SK-N-SH treated with all-trans-retinoic acid at 6 μM for 48 hours (cell line): Measurements from ENCODE around the gene SLC10A1.

ENCODE experiments used
- ATAC-seq: fragments of 200-7000 bp; cut with Tn5 transposase; 3 replicates; pipeline ENCODE4 v1.9.1; 2020; ENCODE audit warnings: mild to moderate bottlenecking, moderate library complexity
- BACH2 ChIP-seq: fragments of 250-450 bp; sonication (Bioruptor Pico); IDR thresholded peaks from 2 replicates; pipeline ENCODE4 v1.9.0; 2021; ENCODE audit warnings: mild to moderate bottlenecking, borderline replicate concordance
- CSDC2 ChIP-seq: fragments of 250-450 bp; sonication (Bioruptor Pico); IDR thresholded peaks from 2 replicates; pipeline ENCODE4 v1.5.0; 2020; ENCODE audit warnings: mild to moderate bottlenecking, moderate library complexity
- GLIS3 ChIP-seq: fragments of 250-450 bp; sonication (Bioruptor Pico); IDR thresholded peaks from 2 replicates; pipeline ENCODE4 v1.5.0; 2020; ENCODE audit warnings: mild to moderate bottlenecking, moderate library complexity
- ISL1 ChIP-seq: fragments of 250-450 bp; sonication (Bioruptor Pico); IDR thresholded peaks from 2 replicates; pipeline ENCODE4 v2.1.2; 2022; ENCODE audit warnings: mild to moderate bottlenecking, moderate library complexity
- OSR1 ChIP-seq: fragments of 250-450 bp; sonication (Bioruptor Pico); IDR thresholded peaks from 2 replicates; pipeline ENCODE4 v1.8.0; 2022; ENCODE audit warnings: moderate library complexity, mild to moderate bottlenecking, inconsistent platforms
- RARB ChIP-seq: fragments of 250-450 bp; sonication (Bioruptor Pico); IDR thresholded peaks from 2 replicates; pipeline ENCODE4 v1.8.0; 2021; ENCODE audit warnings: mild to moderate bottlenecking, moderate library complexity
- SNAI2 ChIP-seq: fragments of 250-450 bp; sonication (Bioruptor Pico); IDR thresholded peaks from 2 replicates; pipeline ENCODE4 v1.5.0; 2020; ENCODE audit warnings: mild to moderate bottlenecking, moderate library complexity
- TCF4 ChIP-seq: fragments of 250-450 bp; sonication (Bioruptor Pico); IDR thresholded peaks from 2 replicates; pipeline ENCODE4 v1.8.0; 2021; ENCODE audit warnings: mild to moderate bottlenecking, moderate library complexity, borderline replicate concordance
- TOX ChIP-seq: fragments of 250-450 bp; sonication (Bioruptor Pico); IDR thresholded peaks from 2 replicates; pipeline ENCODE4 v1.8.0; 2021; ENCODE audit warnings: mild to moderate bottlenecking, moderate library complexity, borderline replicate concordance
- ZFP3 ChIP-seq: fragments of 250-450 bp; sonication (Bioruptor Pico); IDR thresholded peaks from 2 replicates; pipeline ENCODE4 v1.5.0; 2020; ENCODE audit warnings: mild to moderate bottlenecking, moderate library complexity
- ZFP30 ChIP-seq: fragments of 450-650 bp; formaldehyde crosslinking; IDR thresholded peaks from 2 replicates; pipeline ENCODE4 v1.5.0; 2022; ENCODE audit warnings: mild to moderate bottlenecking, moderate library complexity
- ZNF565 ChIP-seq: fragments of 450-650 bp; formaldehyde crosslinking; conservative IDR thresholded peaks from 2 replicates; pipeline ENCODE4 v1.5.0; 2020; ENCODE audit warnings: low read depth, mild to moderate bottlenecking, moderate library complexity
- ZNF70 ChIP-seq: fragments of 450-650 bp; formaldehyde crosslinking; IDR thresholded peaks from 2 replicates; pipeline ENCODE4 v1.5.0; 2020; ENCODE audit warnings: mild to moderate bottlenecking, moderate library complexity
- ZNF8 ChIP-seq: fragments of 450-650 bp; formaldehyde crosslinking; IDR thresholded peaks from 2 replicates; pipeline ENCODE4 v1.5.0; 2020; ENCODE audit warnings: mild to moderate bottlenecking, moderate library complexity
- TF ChIP-seq, protein P1 (sequence below): fragments of 250-450 bp; sonication (Bioruptor Pico); IDR thresholded peaks from 2 replicates; pipeline ENCODE4 v1.5.0; 2020; ENCODE audit warnings: mild to moderate bottlenecking, moderate library complexity
- TF ChIP-seq, protein P2 (sequence below): fragments of 250-450 bp; sonication (Bioruptor Pico); IDR thresholded peaks from 2 replicates; pipeline ENCODE4 v1.8.0; 2020; ENCODE audit warnings: mild to moderate bottlenecking, moderate library complexity, borderline replicate concordance
- TF ChIP-seq, protein P3 (sequence below): fragments of 250-450 bp; sonication (Bioruptor Pico); IDR thresholded peaks from 2 replicates; pipeline ENCODE4 v1.8.0; 2021; ENCODE audit warnings: low read depth, mild to moderate bottlenecking, moderate library complexity, borderline replicate concordance
- TF ChIP-seq, protein P4 (sequence below): fragments of 250-450 bp; sonication (Bioruptor Pico); IDR thresholded peaks from 2 replicates; pipeline ENCODE4 v1.5.1; 2021; ENCODE audit warnings: mild to moderate bottlenecking, moderate library complexity
- TF ChIP-seq, protein P5 (sequence below): fragments of 250-450 bp; sonication (Bioruptor Pico); IDR thresholded peaks from 2 replicates; pipeline ENCODE4 v1.5.1; 2020; ENCODE audit warnings: low read depth, mild to moderate bottlenecking, moderate library complexity

Gene SLC10A1

DNA sequence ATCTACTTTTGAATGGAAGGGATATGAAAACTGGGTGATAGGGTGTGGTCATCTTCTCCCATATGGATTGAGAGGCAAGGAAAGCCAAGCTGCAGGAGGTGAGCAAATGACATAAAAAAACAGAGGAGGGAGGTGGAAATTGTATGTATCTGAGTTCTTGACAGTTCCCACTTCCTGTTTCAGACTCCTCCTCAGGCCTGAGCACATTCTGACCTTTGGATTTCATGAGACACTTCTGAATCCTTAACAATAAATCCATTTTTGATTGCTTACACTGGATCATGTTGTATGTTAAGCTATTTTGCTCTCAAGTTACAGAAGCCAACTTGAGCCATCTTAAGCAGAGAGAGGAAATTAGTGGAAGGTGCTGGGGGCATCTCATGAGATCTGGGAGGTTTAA, 41.7 kb downstream of the SLC10A1 start (continued):
- TF ChIP-seq, protein P1, sequence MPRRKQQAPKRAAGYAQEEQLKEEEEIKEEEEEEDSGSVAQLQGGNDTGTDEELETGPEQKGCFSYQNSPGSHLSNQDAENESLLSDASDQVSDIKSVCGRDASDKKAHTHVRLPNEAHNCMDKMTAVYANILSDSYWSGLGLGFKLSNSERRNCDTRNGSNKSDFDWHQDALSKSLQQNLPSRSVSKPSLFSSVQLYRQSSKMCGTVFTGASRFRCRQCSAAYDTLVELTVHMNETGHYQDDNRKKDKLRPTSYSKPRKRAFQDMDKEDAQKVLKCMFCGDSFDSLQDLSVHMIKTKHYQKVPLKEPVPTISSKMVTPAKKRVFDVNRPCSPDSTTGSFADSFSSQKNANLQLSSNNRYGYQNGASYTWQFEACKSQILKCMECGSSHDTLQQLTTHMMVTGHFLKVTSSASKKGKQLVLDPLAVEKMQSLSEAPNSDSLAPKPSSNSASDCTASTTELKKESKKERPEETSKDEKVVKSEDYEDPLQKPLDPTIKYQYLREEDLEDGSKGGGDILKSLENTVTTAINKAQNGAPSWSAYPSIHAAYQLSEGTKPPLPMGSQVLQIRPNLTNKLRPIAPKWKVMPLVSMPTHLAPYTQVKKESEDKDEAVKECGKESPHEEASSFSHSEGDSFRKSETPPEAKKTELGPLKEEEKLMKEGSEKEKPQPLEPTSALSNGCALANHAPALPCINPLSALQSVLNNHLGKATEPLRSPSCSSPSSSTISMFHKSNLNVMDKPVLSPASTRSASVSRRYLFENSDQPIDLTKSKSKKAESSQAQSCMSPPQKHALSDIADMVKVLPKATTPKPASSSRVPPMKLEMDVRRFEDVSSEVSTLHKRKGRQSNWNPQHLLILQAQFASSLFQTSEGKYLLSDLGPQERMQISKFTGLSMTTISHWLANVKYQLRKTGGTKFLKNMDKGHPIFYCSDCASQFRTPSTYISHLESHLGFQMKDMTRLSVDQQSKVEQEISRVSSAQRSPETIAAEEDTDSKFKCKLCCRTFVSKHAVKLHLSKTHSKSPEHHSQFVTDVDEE (CRISPR knock-in tag): no peak
- TF ChIP-seq TCF4: no peak
- TF ChIP-seq OSR1 (CRISPR knock-in tag): no peak
- no peak for TF ChIP-seq RARB (CRISPR knock-in tag)
- no peak for TF ChIP-seq GLIS3

DNA sequence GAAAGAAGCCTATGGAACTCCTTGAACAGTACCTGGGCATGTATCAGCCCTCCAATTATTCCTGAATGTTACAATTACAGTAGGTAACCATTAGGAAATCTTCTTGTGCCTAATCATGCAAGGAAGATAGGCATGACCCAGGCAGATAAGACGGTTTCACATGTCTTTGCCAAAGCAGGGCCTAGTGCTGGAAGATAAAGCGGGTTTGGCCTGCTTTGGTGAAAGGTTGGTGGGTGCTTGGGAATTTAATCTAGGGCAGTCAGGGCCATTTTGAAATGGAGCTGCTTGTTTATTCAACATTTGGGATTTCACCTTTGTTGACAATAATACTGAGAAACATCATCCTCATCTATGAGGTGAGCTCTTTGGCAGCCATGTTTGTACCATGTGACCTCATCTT, 42.6 kb downstream of the SLC10A1 start:
- TF ChIP-seq RARB (CRISPR knock-in tag) (no peak), TCF4 (no peak), ZNF565 (no peak), ISL1 (CRISPR knock-in tag) (no peak), OSR1 (CRISPR knock-in tag) (no peak), CSDC2 (CRISPR knock-in tag) (no peak), ZFP3 (CRISPR knock-in tag) (no peak), ZNF70 (no peak), ZNF8 (no peak), SNAI2 (CRISPR knock-in tag) (no peak)
- TF ChIP-seq, protein P2, sequence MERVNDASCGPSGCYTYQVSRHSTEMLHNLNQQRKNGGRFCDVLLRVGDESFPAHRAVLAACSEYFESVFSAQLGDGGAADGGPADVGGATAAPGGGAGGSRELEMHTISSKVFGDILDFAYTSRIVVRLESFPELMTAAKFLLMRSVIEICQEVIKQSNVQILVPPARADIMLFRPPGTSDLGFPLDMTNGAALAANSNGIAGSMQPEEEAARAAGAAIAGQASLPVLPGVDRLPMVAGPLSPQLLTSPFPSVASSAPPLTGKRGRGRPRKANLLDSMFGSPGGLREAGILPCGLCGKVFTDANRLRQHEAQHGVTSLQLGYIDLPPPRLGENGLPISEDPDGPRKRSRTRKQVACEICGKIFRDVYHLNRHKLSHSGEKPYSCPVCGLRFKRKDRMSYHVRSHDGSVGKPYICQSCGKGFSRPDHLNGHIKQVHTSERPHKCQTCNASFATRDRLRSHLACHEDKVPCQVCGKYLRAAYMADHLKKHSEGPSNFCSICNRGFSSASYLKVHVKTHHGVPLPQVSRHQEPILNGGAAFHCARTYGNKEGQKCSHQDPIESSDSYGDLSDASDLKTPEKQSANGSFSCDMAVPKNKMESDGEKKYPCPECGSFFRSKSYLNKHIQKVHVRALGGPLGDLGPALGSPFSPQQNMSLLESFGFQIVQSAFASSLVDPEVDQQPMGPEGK (CRISPR knock-in tag): no peak
- TF ChIP-seq, protein P1 (CRISPR knock-in tag): no peak
- TF ChIP-seq, protein P3, sequence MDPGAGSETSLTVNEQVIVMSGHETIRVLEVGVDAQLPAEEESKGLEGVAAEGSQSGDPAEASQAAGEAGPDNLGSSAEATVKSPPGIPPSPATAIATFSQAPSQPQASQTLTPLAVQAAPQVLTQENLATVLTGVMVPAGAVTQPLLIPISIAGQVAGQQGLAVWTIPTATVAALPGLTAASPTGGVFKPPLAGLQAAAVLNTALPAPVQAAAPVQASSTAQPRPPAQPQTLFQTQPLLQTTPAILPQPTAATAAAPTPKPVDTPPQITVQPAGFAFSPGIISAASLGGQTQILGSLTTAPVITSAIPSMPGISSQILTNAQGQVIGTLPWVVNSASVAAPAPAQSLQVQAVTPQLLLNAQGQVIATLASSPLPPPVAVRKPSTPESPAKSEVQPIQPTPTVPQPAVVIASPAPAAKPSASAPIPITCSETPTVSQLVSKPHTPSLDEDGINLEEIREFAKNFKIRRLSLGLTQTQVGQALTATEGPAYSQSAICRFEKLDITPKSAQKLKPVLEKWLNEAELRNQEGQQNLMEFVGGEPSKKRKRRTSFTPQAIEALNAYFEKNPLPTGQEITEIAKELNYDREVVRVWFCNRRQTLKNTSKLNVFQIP: no peak
- TF ChIP-seq, protein P4, sequence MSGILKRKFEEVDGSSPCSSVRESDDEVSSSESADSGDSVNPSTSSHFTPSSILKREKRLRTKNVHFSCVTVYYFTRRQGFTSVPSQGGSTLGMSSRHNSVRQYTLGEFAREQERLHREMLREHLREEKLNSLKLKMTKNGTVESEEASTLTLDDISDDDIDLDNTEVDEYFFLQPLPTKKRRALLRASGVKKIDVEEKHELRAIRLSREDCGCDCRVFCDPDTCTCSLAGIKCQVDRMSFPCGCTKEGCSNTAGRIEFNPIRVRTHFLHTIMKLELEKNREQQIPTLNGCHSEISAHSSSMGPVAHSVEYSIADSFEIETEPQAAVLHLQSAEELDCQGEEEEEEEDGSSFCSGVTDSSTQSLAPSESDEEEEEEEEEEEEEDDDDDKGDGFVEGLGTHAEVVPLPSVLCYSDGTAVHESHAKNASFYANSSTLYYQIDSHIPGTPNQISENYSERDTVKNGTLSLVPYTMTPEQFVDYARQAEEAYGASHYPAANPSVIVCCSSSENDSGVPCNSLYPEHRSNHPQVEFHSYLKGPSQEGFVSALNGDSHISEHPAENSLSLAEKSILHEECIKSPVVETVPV (CRISPR knock-in tag): no peak
- ATAC-seq: no peak

DNA sequence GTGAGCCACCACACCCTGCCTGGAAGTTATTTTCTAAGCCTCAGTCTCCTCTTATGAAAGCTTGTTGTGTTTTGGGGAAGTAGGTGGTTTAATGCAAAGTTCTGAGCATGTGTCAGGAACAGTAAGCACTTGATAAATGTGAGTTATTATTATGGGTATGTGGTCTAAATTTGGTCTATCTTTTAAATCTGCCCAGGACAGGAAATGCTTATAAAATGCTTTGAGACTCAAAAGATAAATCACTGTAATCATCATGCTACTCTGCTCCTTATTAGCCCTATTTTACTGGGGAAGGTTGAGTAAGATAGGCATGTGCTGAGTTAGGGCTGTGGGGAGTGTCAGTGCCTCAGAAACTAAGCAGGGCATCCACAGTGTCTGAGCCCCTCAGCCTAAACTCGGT, 43.2 kb downstream of the SLC10A1 start:
- TF ChIP-seq TCF4 (no peak), ZFP3 (CRISPR knock-in tag) (no peak), TOX (CRISPR knock-in tag) (no peak), GLIS3 (no peak), ZFP30 (CRISPR knock-in tag) (no peak), BACH2 (CRISPR knock-in tag) (no peak)
- TF ChIP-seq, protein P5, sequence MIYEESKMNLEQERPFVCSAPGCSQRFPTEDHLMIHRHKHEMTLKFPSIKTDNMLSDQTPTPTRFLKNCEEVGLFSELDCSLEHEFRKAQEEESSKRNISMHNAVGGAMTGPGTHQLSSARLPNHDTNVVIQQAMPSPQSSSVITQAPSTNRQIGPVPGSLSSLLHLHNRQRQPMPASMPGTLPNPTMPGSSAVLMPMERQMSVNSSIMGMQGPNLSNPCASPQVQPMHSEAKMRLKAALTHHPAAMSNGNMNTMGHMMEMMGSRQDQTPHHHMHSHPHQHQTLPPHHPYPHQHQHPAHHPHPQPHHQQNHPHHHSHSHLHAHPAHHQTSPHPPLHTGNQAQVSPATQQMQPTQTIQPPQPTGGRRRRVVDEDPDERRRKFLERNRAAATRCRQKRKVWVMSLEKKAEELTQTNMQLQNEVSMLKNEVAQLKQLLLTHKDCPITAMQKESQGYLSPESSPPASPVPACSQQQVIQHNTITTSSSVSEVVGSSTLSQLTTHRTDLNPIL: no peak
- TF ChIP-seq, protein P2 (CRISPR knock-in tag): no peak
- no peak; the same call in 2 of the 3 replicates for ATAC-seq
